CD14-positive monocyte (primary cell): ENCODE measurements around the gene GDF2. TPM values are rescaled to one million over a fixed set of nuclear protein-coding genes. Genes with fewer than 3 reads are reported as not detected.

Experiments
- DNase-seq, 3 donors: peaks; one replicate each; pipeline ENCODE4 v3.0.0-alpha.2; 2011 to 2022
- H2AFZ ChIP-seq: 2 replicates; pipeline ENCODE4 v1.6.0; 2012; ENCODE audit warnings: mild to moderate bottlenecking, low read depth, low read length, inconsistent platforms; ENCODE audit not compliant: insufficient read depth, poor library complexity, severe bottlenecking
- H3K27ac ChIP-seq, 2 donors: 1 replicate in 1 of 2; 2 replicates in 1 of 2; pipeline ENCODE4 v1.5.1; 2012 to 2013; ENCODE audit warnings: low read length in 2 of 2, control low read depth in 1 of 2, inconsistent platforms in 1 of 2, low read depth in 1 of 2, mild to moderate bottlenecking in 1 of 2
- H3K27me3 ChIP-seq, 2 donors: one replicate each; pipeline versions ENCODE4 v1.6.0 to v1.6.1; 2011 to 2013; ENCODE audit warnings: low read length in 2 of 2; ENCODE audit not compliant: control insufficient read depth in 2 of 2, insufficient read depth in 2 of 2
- H3K36me3 ChIP-seq, 2 donors: replicated peaks in 1 of 2; 1 replicate in 1 of 2; 2 replicates in 1 of 2; pipeline versions ENCODE4 v1.5.1 to v1.6.1; 2012 to 2013; ENCODE audit warnings: low read length in 2 of 2, control low read depth in 1 of 2, inconsistent platforms in 1 of 2, mild to moderate bottlenecking in 1 of 2; ENCODE audit not compliant: insufficient read depth in 2 of 2, control insufficient read depth in 1 of 2
- H3K4me1 ChIP-seq, 2 donors: 1 replicate in 1 of 2; 2 replicates in 1 of 2; pipeline versions ENCODE4 v1.5.1 to v1.6.1; 2012 to 2013; ENCODE audit warnings: low read length in 2 of 2, control low read depth in 1 of 2, inconsistent platforms in 1 of 2, mild to moderate bottlenecking in 1 of 2, moderate library complexity in 1 of 2; ENCODE audit not compliant: insufficient read depth in 2 of 2, control insufficient read depth in 1 of 2
- H3K4me2 ChIP-seq: replicated peaks from 2 replicates; pipeline ENCODE3; 2012; ENCODE audit warnings: low read length, moderate library complexity, mild to moderate bottlenecking; ENCODE audit not compliant: poor library complexity, severe bottlenecking; ENCODE audit errors: extremely low read depth
- H3K4me3 ChIP-seq, 3 experiments: fragments of 200-600 bp in 1 of 3; sonication (generic) in 1 of 3; replicated peaks in 1 of 3; 1 replicate in 2 of 3; 2 replicates in 1 of 3; pipeline ENCODE4 v1.5.1; 2011 to 2013; ENCODE audit warnings: low read length in 3 of 3, mild to moderate bottlenecking in 3 of 3, control low read depth in 2 of 3, low read depth in 2 of 3, inconsistent platforms in 1 of 3, moderate library complexity in 1 of 3
- H3K79me2 ChIP-seq: 2 replicates; pipeline ENCODE4 v1.6.0; 2012; ENCODE audit warnings: mild to moderate bottlenecking, control low read depth, inconsistent platforms, low read length, moderate library complexity; ENCODE audit not compliant: insufficient read depth
- H3K9ac ChIP-seq: 2 replicates; pipeline ENCODE4 v1.6.0; 2017; ENCODE audit warnings: low read length, mild to moderate bottlenecking; ENCODE audit not compliant: insufficient read depth, poor library complexity, severe bottlenecking
- H3K9me3 ChIP-seq, 2 donors: replicated peaks in 1 of 2; 1 replicate in 1 of 2; 2 replicates in 1 of 2; pipeline versions ENCODE4 v1.5.1 to v1.6.1; 2012 to 2013; ENCODE audit warnings: low read length in 2 of 2, control low read depth in 1 of 2; ENCODE audit not compliant: control insufficient read depth in 1 of 2, insufficient read depth in 1 of 2
- H4K20me1 ChIP-seq: 2 replicates; pipeline ENCODE4 v1.6.0; 2012; ENCODE audit warnings: mild to moderate bottlenecking, low read length, control low read depth, moderate library complexity; ENCODE audit not compliant: insufficient read depth
- H3K27ac Mint-ChIP-seq, 7 donors: one replicate each; pipeline ENCODE4 v1.8.0; 2020; ENCODE audit warnings: mild to moderate bottlenecking in 7 of 7, mixed read lengths in 7 of 7, moderate library complexity in 6 of 7, inconsistent platforms in 2 of 7
- H3K27me3 Mint-ChIP-seq, 3 donors: one replicate each; pipeline ENCODE4 v1.8.0; 2021 to 2022; ENCODE audit warnings: low read depth in 3 of 3, mild to moderate bottlenecking in 3 of 3, mixed read lengths in 3 of 3, moderate library complexity in 3 of 3, inconsistent platforms in 1 of 3
- H3K36me3 Mint-ChIP-seq, 2 donors: one replicate each; pipeline ENCODE4 v1.8.0; 2020; ENCODE audit warnings: mixed read lengths in 2 of 2, inconsistent platforms in 1 of 2, mild to moderate bottlenecking in 1 of 2
- H3K4me1 Mint-ChIP-seq: one replicate; pipeline ENCODE4 v1.8.0; 2020; ENCODE audit warnings: mild to moderate bottlenecking, mixed read lengths
- H3K4me3 Mint-ChIP-seq, 2 donors: one replicate each; pipeline ENCODE4 v1.8.0; 2020; ENCODE audit warnings: mild to moderate bottlenecking in 2 of 2, mixed read lengths in 2 of 2, moderate library complexity in 1 of 2
- H3K9me3 Mint-ChIP-seq, 7 donors: one replicate each; pipeline ENCODE4 v1.8.0; 2020 to 2022; ENCODE audit warnings: mixed read lengths in 7 of 7, mild to moderate bottlenecking in 6 of 7, moderate library complexity in 6 of 7, inconsistent platforms in 2 of 7
- CTCF ChIP-seq: fragments of 200-600 bp; IDR thresholded peaks from one replicate; pipeline ENCODE4 v1.8.0; 2022; ENCODE audit warnings: antibody characterized with exemption, mild to moderate bottlenecking
- WGBS: methylation state at CpG from one replicate; pipeline ENCODE4 v1.1.5; 2013; ENCODE audit warnings: missing lambda C conversion rate; ENCODE audit not compliant: insufficient coverage; 5-methylcytosine and 5-hydroxymethylcytosine counted together
- intact Hi-C, 2 donors: fragments of 100-400 bp; cut with micrococcal nuclease; formaldehyde crosslinking; loops; one replicate each; pipeline versions ENCODE4 v1.15.0 to v1.15.1; 2023
- polyA plus RNA-seq, 3 donors: library from polyadenylated mRNA; depleted of rRNA in 1 of 3; unstranded in 2 of 3; stranded (reverse) in 1 of 3; fragments of 300-500 nt in 2 of 3; fragments of >200 nt in 1 of 3; fragmentation: Illumina TruSeq in 2 of 3; gene quantifications; 1 replicate in 2 of 3; 2 replicates in 1 of 3; pipeline ENCODE4 v1.2.3, GENCODE V29; 2012 to 2021

GDF2 gene
- polyA plus RNA-seq, 3 donors: not detected

- intact Hi-C loops: no loop called here
- no peak for TF ChIP-seq CTCF
- Histone ChIP-seq H3K9me3 (no peaks in the 10 kb centered on the region), H3K4me3 (no peak overlapping the region), H3K4me1 (no peaks in the 10 kb centered on the region), H4K20me1 (no peaks in the 10 kb centered on the region), H3K79me2 (no peaks in the 10 kb centered on the region), H3K27me3 (no peaks in the 10 kb centered on the region), H3K4me2 (no peak overlapping the region), H3K27ac (no peak overlapping the region), H3K36me3 (no peaks in the 10 kb centered on the region), H3K9ac (no peak overlapping the region), H2AFZ (no peak overlapping the region)
- Mint-ChIP-seq H3K27me3 (peaks cover 0 to 2% (median 2%) of the 10 kb centered on the region in 3 donors), H3K9me3 (no peaks in the 10 kb centered on the region), H3K36me3 (no peaks in the 10 kb centered on the region), H3K27ac (no peak overlapping the region), H3K4me1 (no peaks in the 10 kb centered on the region), H3K4me3 (no peak overlapping the region)
- WGBS: 91% methylated on average over 1 of the region's 4 CpGs
- DNase-seq: no peak
These were observed 42.1 kb downstream of the GDF2 start for GRCh38 chr10:47364366-47364765.

GRCh38 chr10:47364911-47365310 is 42.7 kb downstream of the GDF2 start:
- no peak for DNase-seq
- H3K4me3 Mint-ChIP-seq: no peak overlapping the region
- H3K9me3 Mint-ChIP-seq: no peaks in the 10 kb centered on the region
- Histone ChIP-seq H3K4me2 (no peak overlapping the region), H3K27me3 (no peaks in the 10 kb centered on the region), H3K9me3 (no peaks in the 10 kb centered on the region), H3K4me3 (no peak overlapping the region), H3K79me2 (no peaks in the 10 kb centered on the region), H2AFZ (no peak overlapping the region), H3K4me1 (no peaks in the 10 kb centered on the region), H3K9ac (no peak overlapping the region), H3K36me3 (no peaks in the 10 kb centered on the region), H3K27ac (no peak overlapping the region), H4K20me1 (no peaks in the 10 kb centered on the region)
- 96% methylated on average over 5 of the region's 6 CpGs for WGBS
- TF ChIP-seq CTCF: no peak
- no peaks in the 10 kb centered on the region for H3K36me3 Mint-ChIP-seq
- intact Hi-C loops: no loop called here
- no peak overlapping the region for H3K27ac Mint-ChIP-seq
- peaks cover 0 to 3% (median 2%) of the 10 kb centered on the region in 3 donors for H3K27me3 Mint-ChIP-seq
- no peaks in the 10 kb centered on the region for H3K4me1 Mint-ChIP-seq
